GM19238 (cell line): ENCODE results near the gene BICDL2.
A peak's percentile ranks its signal among the peaks of the same experiment; 100 is the strongest.

Experiments
- DNase-seq: peaks from one replicate; pipeline ENCODE4 v3.0.0; 2011; ENCODE audit warnings: low spot score; ENCODE audit not compliant: insufficient read length

BICDL2 gene

GRCh38 chr16:2986623-2987188, 50.0 kb downstream of the BICDL2 start:
- no peak for DNase-seq

DNA sequence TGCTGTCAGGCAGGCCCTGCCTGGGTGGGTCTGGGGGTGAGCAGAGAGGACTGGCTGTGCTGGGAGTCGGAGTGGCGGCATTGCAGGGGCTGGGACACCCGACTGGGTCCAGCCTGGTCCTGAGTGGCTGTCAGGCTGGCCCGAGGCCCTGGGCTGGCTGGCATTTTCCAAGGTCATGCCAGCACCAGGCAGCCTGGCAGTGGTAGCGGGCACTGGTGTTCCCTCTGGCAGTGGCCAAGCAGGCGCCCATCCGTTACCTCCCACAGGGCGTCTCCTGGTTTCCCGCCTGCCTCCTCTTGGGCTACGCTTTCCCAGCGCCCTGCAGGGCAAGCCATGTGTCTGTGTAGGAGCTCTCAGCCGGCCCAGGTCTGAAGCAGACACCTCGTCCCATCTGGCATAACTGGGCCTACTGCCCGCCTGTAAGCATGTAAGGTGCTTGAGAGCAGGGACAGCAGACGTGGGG, 50.8 kb downstream of the BICDL2 start:
- DNase-seq, result no peak

DNA sequence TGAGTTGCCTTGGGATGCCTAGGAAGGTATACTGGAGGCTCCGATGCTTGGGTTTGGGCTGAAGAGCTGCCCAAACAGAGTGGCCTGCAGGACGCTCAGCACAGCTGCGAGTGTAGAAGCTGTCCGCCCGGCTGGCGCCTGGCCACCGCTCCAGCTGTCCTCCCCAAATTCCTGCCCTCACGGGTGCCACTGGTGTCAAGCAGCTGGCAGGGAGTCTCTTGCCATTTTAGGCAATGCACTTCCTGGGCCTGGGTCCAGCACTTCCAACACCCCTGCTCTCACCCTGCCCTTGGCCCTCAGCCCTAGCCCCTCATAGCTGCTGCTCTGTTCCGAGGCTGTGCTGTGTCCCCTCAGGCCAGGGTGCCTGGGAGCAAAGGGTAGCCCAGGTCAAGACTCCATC, 51.3 kb downstream of the BICDL2 start:
- DNase-seq, result no peak

- DNase-seq, result peak; percentile 90
Measured at GRCh38 chr16:2983706-2984136, 53.0 kb downstream of the BICDL2 start.

GRCh38 chr16:2982402-2982801, 54.3 kb downstream of the BICDL2 start:
- DNase-seq, result no peak

DNA sequence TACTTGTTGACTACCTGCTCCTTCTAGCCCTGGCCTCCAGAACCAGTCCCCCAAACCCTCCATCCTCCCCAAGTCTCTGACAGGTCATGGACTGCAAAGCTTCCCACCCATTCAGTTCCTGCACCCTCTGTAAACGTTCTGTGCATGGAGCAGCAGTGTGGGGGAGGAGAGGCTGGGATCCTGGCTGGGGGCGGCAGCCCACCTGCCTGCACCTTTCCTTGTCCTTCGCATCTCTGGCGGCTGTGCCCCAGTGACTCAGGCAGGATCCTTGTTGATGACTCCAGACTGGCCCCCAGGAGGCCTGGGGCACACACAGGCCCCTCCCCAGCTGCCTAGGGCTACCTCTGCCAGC, 54.9 kb downstream of the BICDL2 start:
- no peak for DNase-seq

DNA sequence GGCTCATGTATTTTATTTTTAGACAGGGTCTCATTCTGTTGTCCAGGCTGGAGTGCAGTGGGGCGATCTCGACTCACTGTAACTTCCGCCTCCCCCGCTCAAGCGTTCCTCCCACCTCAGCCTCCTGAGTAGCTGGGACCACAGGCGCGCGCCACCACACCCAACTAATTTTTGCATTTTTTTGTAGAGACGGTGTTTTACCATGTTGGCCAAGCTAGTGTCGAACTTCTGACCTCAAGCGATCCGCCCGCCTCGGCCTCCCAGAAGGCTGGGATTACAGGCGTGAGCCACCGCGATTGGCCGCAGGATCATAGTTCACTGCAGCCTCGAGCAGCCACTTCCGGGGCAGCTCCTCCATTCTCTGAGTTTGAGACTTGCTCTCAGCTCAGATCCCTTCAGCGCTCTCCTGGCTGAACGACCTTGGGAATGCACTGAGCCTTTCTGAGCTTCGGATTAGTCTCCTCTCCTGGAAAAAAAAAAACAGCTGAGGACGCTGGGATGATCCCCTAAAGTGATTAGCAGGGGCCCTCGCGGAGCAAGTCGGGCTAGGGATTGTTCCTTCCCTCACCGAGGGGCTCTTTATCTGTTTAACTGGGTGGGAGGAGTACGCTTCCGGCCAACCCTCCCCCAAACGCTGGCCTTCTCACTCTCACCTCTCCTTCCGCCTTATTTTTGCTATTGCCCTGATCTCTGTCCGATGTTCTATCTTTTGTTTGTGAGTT, 55.4 kb downstream of the BICDL2 start:
- no peak for DNase-seq

DNA sequence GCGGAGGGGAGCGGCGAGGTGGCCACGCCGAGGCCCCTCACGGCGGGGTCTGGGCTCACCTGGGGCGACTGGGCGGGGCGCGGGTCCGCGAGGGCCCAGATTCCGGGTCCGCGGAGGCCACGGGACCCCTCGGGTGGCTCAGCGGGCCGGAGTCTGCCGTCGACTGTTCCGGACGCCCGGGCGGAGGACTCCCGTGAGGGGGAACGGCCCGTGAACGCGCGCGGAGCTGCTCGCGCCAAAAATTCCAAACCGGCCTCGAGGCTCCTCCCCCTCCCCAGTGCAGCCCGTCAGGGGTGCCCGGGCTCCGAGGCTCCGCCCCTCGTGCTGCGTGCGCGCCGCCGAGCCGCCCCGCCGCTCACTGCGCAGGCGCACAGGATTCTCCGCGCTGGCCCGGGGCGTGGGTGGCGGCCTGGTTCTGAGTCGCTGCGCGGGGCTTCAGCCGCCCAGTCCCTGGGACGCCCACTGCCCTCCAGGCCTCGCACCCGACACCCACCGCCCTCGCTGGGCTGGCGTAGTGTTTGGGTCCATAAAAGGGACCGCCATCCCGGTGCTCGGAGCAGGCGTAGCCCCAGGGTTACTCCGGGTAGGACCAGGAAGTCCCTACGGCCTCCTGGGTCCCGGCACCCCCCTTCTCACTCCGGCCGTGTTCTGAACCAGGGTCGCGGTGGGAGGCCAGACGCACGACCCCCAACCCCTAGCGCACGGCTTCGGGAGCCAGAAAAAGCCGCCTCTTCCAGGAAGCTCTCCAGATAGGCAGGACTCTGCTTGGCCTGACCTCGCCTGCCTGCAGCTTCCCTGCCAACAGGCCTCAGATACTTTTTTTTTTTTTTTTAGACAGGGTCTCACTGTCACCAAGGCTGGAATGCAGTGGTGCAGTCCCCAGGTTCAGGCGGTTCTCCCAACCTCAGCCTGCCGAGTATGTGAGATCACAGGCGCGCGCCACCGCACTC, 56.2 kb downstream of the BICDL2 start, which contains the start of gene PKMYT1:
PKMYT1 (minus strand) TSS at position 220 of the 950 bp plus-strand sequence. CDS start 789 bp downstream, outside the sequence.
- peak; percentile 100 for DNase-seq

DNA sequence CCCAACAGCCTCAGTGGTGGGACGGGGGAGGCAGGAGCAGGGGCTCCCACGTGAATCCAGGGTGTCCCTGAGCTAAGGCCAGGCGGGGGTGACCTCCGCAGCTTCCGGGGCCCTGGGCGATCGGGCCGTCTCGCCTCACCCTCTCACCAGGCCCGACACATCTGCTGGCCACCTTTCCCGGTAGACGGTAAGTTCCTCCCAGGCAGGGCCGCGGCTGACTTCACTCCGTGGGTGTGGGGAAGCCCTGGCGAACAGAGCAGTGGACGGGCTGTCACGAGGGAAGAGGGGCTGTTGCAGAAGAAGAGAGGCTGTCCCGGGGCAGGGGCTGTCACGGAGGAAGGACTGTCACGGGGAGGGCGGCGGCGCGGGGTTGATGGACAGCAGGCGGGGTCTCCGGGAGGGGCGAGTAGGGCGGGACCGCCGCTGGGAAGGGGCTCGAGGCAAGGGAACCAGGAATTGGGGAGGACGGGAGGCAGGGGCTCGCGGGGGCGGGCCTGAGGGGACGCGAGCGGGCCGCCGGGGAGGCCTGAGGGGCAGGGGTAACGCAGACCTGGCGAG, 57.0 kb downstream of the BICDL2 start:
- DNase-seq, result no peak
